Panc1 (cell line): ENCODE measurements around the gene CCDC54. TPM values are rescaled to one million over a fixed set of nuclear protein-coding genes. Genes with fewer than 3 reads are reported as not detected.

Experiments used
- ATAC-seq: fragments of 200-7000 bp; cut with Tn5 transposase; 2 replicates; pipeline ENCODE4 v1.9.1; 2020; ENCODE audit warnings: mild to moderate bottlenecking, moderate library complexity
- BruUV-seq: library from RNA; stranded (reverse); fragments of 400-500 nt; replicated peaks from 2 replicates; lab custom pipeline; 2021; lab: Mats Ljungman, UMichigan
- CTCF ChIA-PET: fragments of 300-600 bp; sonication (Branson Sonifier 250); formaldehyde crosslinking; loops from one replicate; lab custom pipeline; 2022; ENCODE audit warnings: antibody characterized with exemption; lab: Charles Lee
- POLR2A ChIA-PET: fragments of 300-600 bp; sonication (Branson Sonifier 250); formaldehyde crosslinking; loops from one replicate; lab custom pipeline; 2022; ENCODE audit warnings: antibody characterized with exemption; lab: Charles Lee
- DNase-seq: peaks from one replicate; pipeline ENCODE4 v3.0.0-alpha.2; 2010; ENCODE audit warnings: low read depth, low spot score
- H3K27ac ChIP-seq: 2 replicates; pipeline ENCODE4 v1.5.1; 2011; ENCODE audit warnings: mild to moderate bottlenecking, low read length, inconsistent platforms
- H3K27me3 ChIP-seq: fragments of 200-500 bp; sonication (Bioruptor generic); 2 replicates; pipeline ENCODE4 v1.6.0; 2014; ENCODE audit warnings: low read length, inconsistent platforms; ENCODE audit not compliant: control insufficient read depth, insufficient read depth
- H3K36me3 ChIP-seq: fragments of 200-500 bp; sonication (Bioruptor generic); 2 replicates; pipeline ENCODE4 v1.5.1; 2014; ENCODE audit warnings: inconsistent platforms, mild to moderate bottlenecking, low read length, moderate library complexity; ENCODE audit not compliant: control insufficient read depth, insufficient read depth
- H3K4me1 ChIP-seq: 2 replicates; pipeline ENCODE4 v1.5.1; 2011; ENCODE audit warnings: inconsistent platforms, mild to moderate bottlenecking, low read length, moderate library complexity; ENCODE audit not compliant: control insufficient read depth, insufficient read depth
- H3K4me3 ChIP-seq, 2 experiments: 2 replicates each; pipeline ENCODE4 v1.5.1; 2011 to 2012; ENCODE audit warnings: low read depth in 2 of 2, low read length in 2 of 2, mild to moderate bottlenecking in 2 of 2, inconsistent platforms in 1 of 2, moderate library complexity in 1 of 2
- H3K9me3 ChIP-seq: fragments of 200-500 bp; sonication (Bioruptor generic); 2 replicates; pipeline ENCODE4 v1.5.1; 2014; ENCODE audit warnings: low read depth, mild to moderate bottlenecking, inconsistent platforms, low read length, moderate library complexity; ENCODE audit not compliant: control insufficient read depth, insufficient read depth
- CTCF ChIP-seq: fragments of 450-650 bp; IDR thresholded peaks from 2 replicates; pipeline ENCODE4 v1.5.1; 2017; ENCODE audit warnings: mild to moderate bottlenecking
- POLR2AphosphoS5 ChIP-seq: IDR thresholded peaks from 2 replicates; pipeline ENCODE4 v1.6.1; 2012; ENCODE audit warnings: mild to moderate bottlenecking, low read depth, low read length, moderate library complexity
- REST ChIP-seq, 2 experiments: IDR thresholded peaks; 2 replicates each; pipeline ENCODE4 v1.6.1; 2011 to 2012; ENCODE audit warnings: low read depth in 2 of 2, control low read depth in 1 of 2, low read length in 1 of 2, mild to moderate bottlenecking in 1 of 2, moderate library complexity in 1 of 2; ENCODE audit not compliant: insufficient read depth in 1 of 2
- SIN3A ChIP-seq: IDR thresholded peaks from 2 replicates; pipeline ENCODE4 v1.6.1; 2012; ENCODE audit warnings: low read depth, mild to moderate bottlenecking, low read length, moderate library complexity, borderline replicate concordance; ENCODE audit not compliant: insufficient read depth
- TCF7L2 ChIP-seq: IDR thresholded peaks from 2 replicates; pipeline ENCODE4 v1.6.1; 2011; ENCODE audit warnings: mild to moderate bottlenecking, low read depth, low read length, inconsistent platforms
- in situ Hi-C: cut with HindIII; loops from 2 replicates; pipeline ENCODE4 v1.10.0; 2016; ENCODE audit warnings: low sequenced_read_pairs, low pct_unique_long_range_greater_than_20kb
- intact Hi-C: fragments of 100-400 bp; cut with micrococcal nuclease; formaldehyde crosslinking; loops from one replicate; pipeline ENCODE4 v1.10.0; 2022; ENCODE audit not compliant: unreplicated experiment
- total RNA-seq: library from RNA; stranded (reverse); gene quantifications from one replicate; pipeline ENCODE4 v1.2.1, GENCODE V29; 2021; ENCODE audit not compliant: unreplicated experiment

CCDC54 gene
- total RNA-seq, 1 experiment from 2014 or later = not detected

- H3K4me1 ChIP-seq = no peaks in the 10 kb centered on the region
- DNase-seq (no peak), ATAC-seq (no peak)
- ChIA-PET CTCF (no interaction called here), POLR2A (no interaction called here)
- no peak overlapping the region for H3K27ac ChIP-seq
- H3K27me3 ChIP-seq = no peaks in the 10 kb centered on the region
- BruUV-seq = no TSS peak
- intact Hi-C loops = no loop called here
- in situ Hi-C loops = no loop called here
- H3K36me3 ChIP-seq = no peaks in the 10 kb centered on the region
- TF ChIP-seq SIN3A (no peak), REST (IDR thresholded peaks at IDR 0.05; ENCODE audit: insufficient read depth in 1 of 2, low read depth in 2 of 2, low read length in 1 of 2) (no peak), POLR2AphosphoS5 (no peak), CTCF (no peak), TCF7L2 (no peak)
- H3K4me3 ChIP-seq = no peak overlapping the region
- no peaks in the 10 kb centered on the region for H3K9me3 ChIP-seq
Observed at GRCh38 chr3:107347751-107348150, 29.5 kb upstream of the CCDC54 start.

GRCh38 chr3:107356706-107357105, 20.5 kb upstream of the CCDC54 start:
- H3K9me3 ChIP-seq = no peaks in the 10 kb centered on the region
- H3K4me3 ChIP-seq = no peak overlapping the region
- TF ChIP-seq CTCF (no peak), TCF7L2 (no peak), REST (IDR thresholded peaks at IDR 0.05; ENCODE audit: insufficient read depth in 1 of 2, low read depth in 2 of 2, low read length in 1 of 2) (no peak), SIN3A (no peak), POLR2AphosphoS5 (no peak)
- DNase-seq (no peak), ATAC-seq (no peak)
- intact Hi-C loops (no loop called here), in situ Hi-C loops (no loop called here)
- H3K27ac ChIP-seq = no peak overlapping the region
- no peaks in the 10 kb centered on the region for H3K36me3 ChIP-seq
- ChIA-PET CTCF (no interaction called here), POLR2A (no interaction called here)
- H3K27me3 ChIP-seq = no peaks in the 10 kb centered on the region
- H3K4me1 ChIP-seq = no peaks in the 10 kb centered on the region
- BruUV-seq = no TSS peak
